Thyroid gland (tissue), 4 donors: Measurements from ENCODE around the gene NOTCH4. TPM values are rescaled to one million over a fixed set of nuclear protein-coding genes. Genes with fewer than 3 reads are reported as not detected.

Experiments used
- DNase-seq, 2 donors: peaks; one replicate each; pipeline ENCODE4 v3.0.0-alpha.2; 2019
- H3K27ac ChIP-seq, 3 donors: fragments of 200-600 bp; sonication (generic); 1 replicate in 2 of 3; 2 replicates in 1 of 3; pipeline ENCODE4 v1.5.1; 2016 to 2019; ENCODE audit warnings: mild to moderate bottlenecking in 1 of 3, moderate library complexity in 1 of 3
- H3K27me3 ChIP-seq: fragments of 200-600 bp; sonication (generic); one replicate; pipeline ENCODE4 v1.5.1; 2019
- H3K36me3 ChIP-seq, 2 donors: fragments of 200-600 bp; sonication (generic); one replicate each; pipeline ENCODE4 v1.5.1; 2016 to 2019
- H3K4me1 ChIP-seq, 2 donors: fragments of 200-600 bp; sonication (generic); one replicate each; pipeline ENCODE4 v1.5.1; 2017 to 2019
- H3K4me3 ChIP-seq, 3 donors: fragments of 200-600 bp; sonication (generic); replicated peaks in 1 of 3; 1 replicate in 2 of 3; 2 replicates in 1 of 3; pipeline ENCODE4 v1.5.1; 2016; ENCODE audit warnings: mild to moderate bottlenecking in 1 of 3
- H3K9me3 ChIP-seq: fragments of 200-600 bp; sonication (generic); one replicate; pipeline ENCODE4 v1.5.1; 2017
- POLR2A ChIP-seq, 2 donors: fragments of 450-650 bp; IDR thresholded peaks; one replicate each; pipeline ENCODE4 v1.6.1; 2017; ENCODE audit warnings: antibody characterized with exemption in 2 of 2, mild to moderate bottlenecking in 2 of 2, moderate library complexity in 1 of 2
- WGBS, 2 donors: methylation state at CpG; one replicate each; pipeline ENCODE4 v1.1.5; 2017; 5-methylcytosine and 5-hydroxymethylcytosine counted together
- intact Hi-C: fragments of 100-400 bp; cut with DNase I; formaldehyde crosslinking; loops from one replicate; pipeline ENCODE4 v1.15.1; 2023
- total RNA-seq, 4 donors: library from RNA; depleted of rRNA; stranded (reverse); fragments of >200 nt; gene quantifications; one replicate each; pipeline ENCODE4 v1.2.3, GENCODE V29; 2016
- TF ChIP-seq, protein P1 (sequence below), 6 experiments: fragments of 200-600 bp in 3 of 6; fragments of 450-650 bp in 3 of 6; sonication (generic) in 3 of 6; IDR thresholded peaks; one replicate each; pipeline ENCODE4 v1.5.1; 2016 to 2019; ENCODE audit warnings: antibody characterized with exemption in 6 of 6, mild to moderate bottlenecking in 2 of 6, inconsistent platforms in 1 of 6, moderate library complexity in 1 of 6

Gene NOTCH4
- total RNA-seq, 4 donors from 2014 or later = 11.0 to 37.9 (median 17.5) TPM

GRCh38 chr6:32239462-32239861 is 15.6 kb upstream of the NOTCH4 start:
- 88 to 93% methylated on average over 2 of the region's 2 CpGs for WGBS, 2 donors
- Histone ChIP-seq H3K27ac (no peak overlapping the region), H3K27me3 (no peaks in the 10 kb centered on the region), H3K36me3 (no peaks in the 10 kb centered on the region), H3K9me3 (no peaks in the 10 kb centered on the region), H3K4me3 (no peak overlapping the region), H3K4me1 (peaks cover 0 to 6% of the 10 kb centered on the region in 2 donors)
- DNase-seq = no peak
- TF ChIP-seq POLR2A (IDR thresholded peaks at IDR 0.05) = no peak
- TF ChIP-seq, protein P1, sequence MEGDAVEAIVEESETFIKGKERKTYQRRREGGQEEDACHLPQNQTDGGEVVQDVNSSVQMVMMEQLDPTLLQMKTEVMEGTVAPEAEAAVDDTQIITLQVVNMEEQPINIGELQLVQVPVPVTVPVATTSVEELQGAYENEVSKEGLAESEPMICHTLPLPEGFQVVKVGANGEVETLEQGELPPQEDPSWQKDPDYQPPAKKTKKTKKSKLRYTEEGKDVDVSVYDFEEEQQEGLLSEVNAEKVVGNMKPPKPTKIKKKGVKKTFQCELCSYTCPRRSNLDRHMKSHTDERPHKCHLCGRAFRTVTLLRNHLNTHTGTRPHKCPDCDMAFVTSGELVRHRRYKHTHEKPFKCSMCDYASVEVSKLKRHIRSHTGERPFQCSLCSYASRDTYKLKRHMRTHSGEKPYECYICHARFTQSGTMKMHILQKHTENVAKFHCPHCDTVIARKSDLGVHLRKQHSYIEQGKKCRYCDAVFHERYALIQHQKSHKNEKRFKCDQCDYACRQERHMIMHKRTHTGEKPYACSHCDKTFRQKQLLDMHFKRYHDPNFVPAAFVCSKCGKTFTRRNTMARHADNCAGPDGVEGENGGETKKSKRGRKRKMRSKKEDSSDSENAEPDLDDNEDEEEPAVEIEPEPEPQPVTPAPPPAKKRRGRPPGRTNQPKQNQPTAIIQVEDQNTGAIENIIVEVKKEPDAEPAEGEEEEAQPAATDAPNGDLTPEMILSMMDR (IDR thresholded peaks at IDR 0.05) = no peak
- intact Hi-C loops = no loop called here

- Histone ChIP-seq H3K27ac (no peak overlapping the region), H3K27me3 (no peaks in the 10 kb centered on the region)
- intact Hi-C loops = no loop called here
Measured at GRCh38 chr6:32234934-32235333, 11.1 kb upstream of the NOTCH4 start.

GRCh38 chr6:32226434-32226833 is 2.6 kb upstream of the NOTCH4 start:
- no peak for DNase-seq
- TF ChIP-seq, protein P1 (IDR thresholded peaks at IDR 0.05) = no peak
- no peak for TF ChIP-seq POLR2A (IDR thresholded peaks at IDR 0.05)
- Histone ChIP-seq H3K36me3 (no peaks in the 10 kb centered on the region), H3K27ac (no peak overlapping the region), H3K9me3 (no peaks in the 10 kb centered on the region), H3K4me1 (no peaks in the 10 kb centered on the region), H3K4me3 (no peak overlapping the region), H3K27me3 (no peaks in the 10 kb centered on the region)
- intact Hi-C loops = no loop called here
- 87 to 94% methylated on average over 7 of the region's 7 CpGs for WGBS, 2 donors

More at GRCh38 chr6:32234934-32235333, 11.1 kb upstream of the NOTCH4 start:
- WGBS, 2 donors = 44 to 49% methylated on average over 4 of the region's 4 CpGs
- no peak overlapping the region for H3K4me3 ChIP-seq
- no peak for DNase-seq
- H3K4me1 ChIP-seq = no peaks in the 10 kb centered on the region
- TF ChIP-seq, protein P1 (IDR thresholded peaks at IDR 0.05) = no peak
- no peak for TF ChIP-seq POLR2A (IDR thresholded peaks at IDR 0.05)
- H3K36me3 ChIP-seq = no peaks in the 10 kb centered on the region
- no peaks in the 10 kb centered on the region for H3K9me3 ChIP-seq

DNA sequence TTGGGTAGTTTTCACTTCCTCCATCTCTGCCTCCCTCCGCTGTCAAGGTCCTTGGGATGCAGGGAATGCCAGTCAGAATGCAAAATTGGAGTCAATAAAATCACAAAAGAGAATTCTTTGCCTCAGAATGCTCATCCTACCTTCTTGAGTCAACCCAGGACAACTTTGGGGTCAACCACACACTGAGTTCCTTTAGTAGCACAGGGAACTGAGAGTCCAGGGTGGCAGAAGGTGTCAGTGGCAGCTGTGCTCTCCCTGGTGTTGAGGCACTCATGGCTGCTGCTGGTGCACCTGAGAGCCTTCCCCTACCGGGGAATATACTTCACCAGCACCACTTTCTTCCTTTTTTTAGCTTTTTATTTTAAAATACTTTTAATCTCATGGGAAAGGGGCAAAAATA is 829 bp upstream of the NOTCH4 start:
- intact Hi-C loops = no loop called here
- DNase-seq = no peak
- no peak overlapping the region for H3K27ac ChIP-seq
- no peaks in the 10 kb centered on the region for H3K36me3 ChIP-seq
- no peaks in the 10 kb centered on the region for H3K9me3 ChIP-seq
- WGBS, 2 donors = 55 to 87% methylated on average over 2 of the region's 2 CpGs
- no peaks in the 10 kb centered on the region for H3K27me3 ChIP-seq
- no peak overlapping the region for H3K4me3 ChIP-seq
- no peaks in the 10 kb centered on the region for H3K4me1 ChIP-seq
- no peak for TF ChIP-seq POLR2A (IDR thresholded peaks at IDR 0.05)
- TF ChIP-seq, protein P1 (IDR thresholded peaks at IDR 0.05) = no peak

DNA sequence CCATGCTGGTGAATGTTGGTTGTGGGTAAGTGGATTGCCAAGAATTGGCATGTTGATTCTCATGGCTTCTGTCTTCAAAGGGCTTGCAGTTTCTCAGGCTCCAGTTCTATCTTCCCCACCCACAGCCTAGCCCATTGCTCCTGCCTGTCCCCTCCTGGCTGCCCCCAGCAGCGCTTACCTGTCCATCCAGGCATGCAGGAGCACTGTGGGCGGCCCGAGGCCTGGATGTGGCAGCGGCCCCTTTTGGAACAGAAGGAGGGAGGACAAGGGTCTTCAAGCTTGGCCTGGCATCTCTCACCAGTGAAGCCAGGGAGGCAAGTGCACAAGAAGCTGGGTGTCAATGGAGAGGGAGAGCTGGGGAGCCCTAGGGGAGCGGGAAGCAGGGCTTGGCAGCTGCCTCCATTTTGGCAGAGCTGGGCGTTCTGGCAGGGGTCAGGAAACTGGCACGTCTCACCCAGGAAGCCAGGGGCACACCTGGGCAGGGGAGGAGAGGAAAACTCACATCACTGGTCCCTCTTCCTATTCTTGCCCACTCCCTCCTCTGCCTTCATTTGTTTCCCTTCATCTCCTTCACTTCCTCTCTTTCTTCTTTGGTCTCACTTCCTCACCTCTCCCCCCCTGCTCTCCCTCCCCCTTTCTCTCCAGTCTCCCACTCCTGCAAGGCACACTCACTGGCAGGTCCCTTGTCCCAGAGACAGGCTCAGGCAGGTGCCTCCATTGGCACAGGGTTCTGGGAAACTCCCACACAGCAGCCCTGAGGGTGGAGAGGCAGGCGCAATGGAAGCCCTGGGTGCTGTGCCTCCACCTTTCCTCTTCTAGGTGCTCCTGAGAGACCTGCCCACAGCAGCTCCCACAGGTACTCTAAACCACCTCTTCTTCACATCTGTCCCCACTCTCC is 1.3 kb downstream of the NOTCH4 start:
- Histone ChIP-seq H3K4me3 (no peak overlapping the region), H3K4me1 (no peaks in the 10 kb centered on the region), H3K27me3 (no peaks in the 10 kb centered on the region), H3K9me3 (no peaks in the 10 kb centered on the region), H3K27ac (no peak overlapping the region), H3K36me3 (no peaks in the 10 kb centered on the region)
- WGBS, 2 donors = 75 to 90% methylated on average over 8 of the region's 8 CpGs
- TF ChIP-seq, protein P1 (IDR thresholded peaks at IDR 0.05) = no peak
- no peak for TF ChIP-seq POLR2A (IDR thresholded peaks at IDR 0.05)
- intact Hi-C loops = no loop called here
- no peak for DNase-seq
